Activated naive CD8-positive, alpha-beta T cell treated with anti-CD3 and anti-CD28 coated beads, Interleukin-2, amount 10 ng/mL, durations not matched to agents 7 days and 5 days (primary cell): ENCODE measurements around the gene KCTD16. TPM values are rescaled to one million over a fixed set of nuclear protein-coding genes. Genes with fewer than 3 reads are reported as not detected.

Experiments used
- ATAC-seq: fragments of 150-1000 bp; cut with Tn5 transposase; one replicate; pipeline ENCODE4 v1.10.0; 2021; ENCODE audit warnings: low read depth, moderate library complexity
- POLR2A ChIA-PET: fragments of 350-600 bp; sonication (Branson Sonifier 250); formaldehyde crosslinking; loops from one replicate; lab custom pipeline; 2021; ENCODE audit warnings: antibody characterized with exemption; lab: Charles Lee
- DNase-seq: peaks from one replicate; pipeline ENCODE4 v3.0.0; 2021
- H3K27ac Mint-ChIP-seq: one replicate; pipeline ENCODE4 v1.8.0; 2022; ENCODE audit warnings: mild to moderate bottlenecking, mixed read lengths
- H3K27me3 Mint-ChIP-seq: one replicate; pipeline ENCODE4 v1.8.0; 2022; ENCODE audit warnings: mild to moderate bottlenecking, moderate library complexity, mixed read lengths
- H3K36me3 Mint-ChIP-seq: one replicate; pipeline ENCODE4 v1.8.0; 2021; ENCODE audit warnings: mild to moderate bottlenecking, mixed read lengths
- H3K4me1 Mint-ChIP-seq: one replicate; pipeline ENCODE4 v1.8.0; 2021; ENCODE audit warnings: mixed read lengths
- H3K4me3 Mint-ChIP-seq: one replicate; pipeline ENCODE4 v1.8.0; 2022; ENCODE audit warnings: mild to moderate bottlenecking, moderate library complexity, mixed read lengths
- H3K9me3 Mint-ChIP-seq: one replicate; pipeline ENCODE4 v1.8.0; 2021; ENCODE audit warnings: mixed read lengths
- total RNA-seq, 2 experiments: library from RNA; stranded (reverse); gene quantifications; one replicate each; pipeline ENCODE4 v1.2.3, GENCODE V29; 2021

KCTD16 gene
- total RNA-seq, 2 experiments from 2014 or later = 0.17 to 0.22 TPM

GRCh38 chr5:144203750-144204596 is 33.3 kb downstream of the KCTD16 start:
- no peak for DNase-seq
- H3K27ac Mint-ChIP-seq = no peak overlapping the region
- H3K4me1 Mint-ChIP-seq = peaks cover 4% of the 10 kb centered on the region
- POLR2A ChIA-PET = no interaction called here
- ATAC-seq = no peak
- H3K9me3 Mint-ChIP-seq = no peaks in the 10 kb centered on the region
- no peak overlapping the region for H3K4me3 Mint-ChIP-seq
- H3K27me3 Mint-ChIP-seq = peaks cover 48% of the 10 kb centered on the region
- H3K36me3 Mint-ChIP-seq = no peaks in the 10 kb centered on the region

- H3K36me3 Mint-ChIP-seq = no peaks in the 10 kb centered on the region
- POLR2A ChIA-PET = no interaction called here
- DNase-seq = no peak
- peaks cover 4% of the 10 kb centered on the region for H3K4me1 Mint-ChIP-seq
- H3K27ac Mint-ChIP-seq = no peak overlapping the region
- H3K9me3 Mint-ChIP-seq = no peaks in the 10 kb centered on the region
- peaks cover 51% of the 10 kb centered on the region for H3K27me3 Mint-ChIP-seq
- H3K4me3 Mint-ChIP-seq = no peak overlapping the region
- no peak for ATAC-seq
These were observed 34.5 kb downstream of the KCTD16 start for GRCh38 chr5:144205141-144205551.

- no peaks in the 10 kb centered on the region for H3K9me3 Mint-ChIP-seq
- peaks cover 4% of the 10 kb centered on the region for H3K4me1 Mint-ChIP-seq
- no peak overlapping the region for H3K27ac Mint-ChIP-seq
- H3K36me3 Mint-ChIP-seq = no peaks in the 10 kb centered on the region
- no peak for DNase-seq
- POLR2A ChIA-PET = no interaction called here
- no peak overlapping the region for H3K4me3 Mint-ChIP-seq
- peaks cover 58% of the 10 kb centered on the region for H3K27me3 Mint-ChIP-seq
- no peak for ATAC-seq
These were observed 35.5 kb downstream of the KCTD16 start for GRCh38 chr5:144206141-144206540.

- POLR2A ChIA-PET = no interaction called here
- no peak overlapping the region for H3K27ac Mint-ChIP-seq
- ATAC-seq = no peak
- H3K4me3 Mint-ChIP-seq = no peak overlapping the region
- no peaks in the 10 kb centered on the region for H3K9me3 Mint-ChIP-seq
- H3K4me1 Mint-ChIP-seq = peaks cover 4% of the 10 kb centered on the region
- peaks cover 56% of the 10 kb centered on the region for H3K27me3 Mint-ChIP-seq
- no peak for DNase-seq
- no peaks in the 10 kb centered on the region for H3K36me3 Mint-ChIP-seq
These were observed 37.3 kb downstream of the KCTD16 start for GRCh38 chr5:144207875-144208444.

GRCh38 chr5:144209361-144209760 is 38.7 kb downstream of the KCTD16 start:
- no peaks in the 10 kb centered on the region for H3K36me3 Mint-ChIP-seq
- H3K4me3 Mint-ChIP-seq = no peak overlapping the region
- ATAC-seq (no peak), DNase-seq (no peak)
- H3K9me3 Mint-ChIP-seq = no peaks in the 10 kb centered on the region
- peaks cover 51% of the 10 kb centered on the region for H3K27me3 Mint-ChIP-seq
- no peak overlapping the region for H3K27ac Mint-ChIP-seq
- POLR2A ChIA-PET = no interaction called here
- H3K4me1 Mint-ChIP-seq = peaks cover 4% of the 10 kb centered on the region

- H3K36me3 Mint-ChIP-seq = no peaks in the 10 kb centered on the region
- no peaks in the 10 kb centered on the region for H3K4me1 Mint-ChIP-seq
- POLR2A ChIA-PET = no interaction called here
- no peak overlapping the region for H3K27ac Mint-ChIP-seq
- peaks cover 44% of the 10 kb centered on the region for H3K27me3 Mint-ChIP-seq
- no peak overlapping the region for H3K4me3 Mint-ChIP-seq
- DNase-seq (no peak), ATAC-seq (no peak)
- no peaks in the 10 kb centered on the region for H3K9me3 Mint-ChIP-seq
These were observed 40.0 kb downstream of the KCTD16 start for GRCh38 chr5:144210655-144211054.

GRCh38 chr5:144219869-144220268 is 49.2 kb downstream of the KCTD16 start:
- Mint-ChIP-seq H3K4me1 (no peaks in the 10 kb centered on the region), H3K27ac (no peak overlapping the region), H3K4me3 (no peak overlapping the region), H3K9me3 (no peaks in the 10 kb centered on the region), H3K36me3 (no peaks in the 10 kb centered on the region), H3K27me3 (no peaks in the 10 kb centered on the region)
- DNase-seq (no peak), ATAC-seq (no peak)
- POLR2A ChIA-PET = no interaction called here

GRCh38 chr5:144227363-144227999 is 56.8 kb downstream of the KCTD16 start:
- Mint-ChIP-seq H3K9me3 (no peaks in the 10 kb centered on the region), H3K27me3 (no peaks in the 10 kb centered on the region), H3K27ac (no peak overlapping the region), H3K4me1 (no peaks in the 10 kb centered on the region), H3K36me3 (no peaks in the 10 kb centered on the region), H3K4me3 (no peak overlapping the region)
- DNase-seq = no peak
- POLR2A ChIA-PET = no interaction called here
- no peak for ATAC-seq

- POLR2A ChIA-PET = no interaction called here
These were observed 60.1 kb downstream of the KCTD16 start for GRCh38 chr5:144230806-144231205.

GRCh38 chr5:144232285-144232684 is 61.6 kb downstream of the KCTD16 start:
- DNase-seq = no peak
- Mint-ChIP-seq H3K27ac (no peak overlapping the region), H3K4me1 (no peaks in the 10 kb centered on the region), H3K4me3 (no peak overlapping the region), H3K36me3 (no peaks in the 10 kb centered on the region), H3K27me3 (peaks cover 3% of the 10 kb centered on the region), H3K9me3 (no peaks in the 10 kb centered on the region)
- POLR2A ChIA-PET = no interaction called here
- no peak for ATAC-seq

More at GRCh38 chr5:144230806-144231205, 60.1 kb downstream of the KCTD16 start:
- Mint-ChIP-seq H3K4me1 (no peaks in the 10 kb centered on the region), H3K36me3 (no peaks in the 10 kb centered on the region), H3K4me3 (no peak overlapping the region), H3K27me3 (no peaks in the 10 kb centered on the region), H3K27ac (no peak overlapping the region), H3K9me3 (no peaks in the 10 kb centered on the region)
- ATAC-seq = no peak
- DNase-seq = no peak

- DNase-seq = no peak
- ATAC-seq = no peak
- no peak overlapping the region for H3K4me3 Mint-ChIP-seq
- H3K4me1 Mint-ChIP-seq = no peaks in the 10 kb centered on the region
- no peaks in the 10 kb centered on the region for H3K9me3 Mint-ChIP-seq
- H3K27ac Mint-ChIP-seq = no peak overlapping the region
- POLR2A ChIA-PET = no interaction called here
- peaks cover 5% of the 10 kb centered on the region for H3K27me3 Mint-ChIP-seq
- H3K36me3 Mint-ChIP-seq = no peaks in the 10 kb centered on the region
These were observed 65.8 kb downstream of the KCTD16 start for GRCh38 chr5:144236499-144236898.

- peaks cover 5% of the 10 kb centered on the region for H3K27me3 Mint-ChIP-seq
- POLR2A ChIA-PET = no interaction called here
- DNase-seq = no peak
- no peaks in the 10 kb centered on the region for H3K9me3 Mint-ChIP-seq
- H3K4me1 Mint-ChIP-seq = no peaks in the 10 kb centered on the region
- no peak overlapping the region for H3K4me3 Mint-ChIP-seq
- no peak for ATAC-seq
- H3K27ac Mint-ChIP-seq = no peak overlapping the region
- H3K36me3 Mint-ChIP-seq = no peaks in the 10 kb centered on the region
These were observed 67.2 kb downstream of the KCTD16 start for GRCh38 chr5:144237851-144238250.

- H3K4me1 Mint-ChIP-seq = no peaks in the 10 kb centered on the region
- no peak for DNase-seq
- no peaks in the 10 kb centered on the region for H3K27me3 Mint-ChIP-seq
- H3K9me3 Mint-ChIP-seq = no peaks in the 10 kb centered on the region
- H3K36me3 Mint-ChIP-seq = no peaks in the 10 kb centered on the region
- POLR2A ChIA-PET = no interaction called here
- no peak overlapping the region for H3K4me3 Mint-ChIP-seq
- no peak overlapping the region for H3K27ac Mint-ChIP-seq
- no peak for ATAC-seq
These were observed 76.5 kb downstream of the KCTD16 start for GRCh38 chr5:144247131-144247530.

- Mint-ChIP-seq H3K4me3 (no peak overlapping the region), H3K27me3 (no peaks in the 10 kb centered on the region), H3K4me1 (no peaks in the 10 kb centered on the region), H3K9me3 (no peaks in the 10 kb centered on the region), H3K27ac (no peak overlapping the region), H3K36me3 (no peaks in the 10 kb centered on the region)
- POLR2A ChIA-PET = no interaction called here
- DNase-seq = no peak
- ATAC-seq = no peak
These were observed 77.3 kb downstream of the KCTD16 start for GRCh38 chr5:144248015-144248414.
